Endometrial microvascular endothelial cells (primary cell): Measurements from ENCODE around the gene SDK1. TPM values are rescaled to one million over a fixed set of nuclear protein-coding genes. Genes with fewer than 3 reads are reported as not detected.
"Not testable (repeated sequence)": the region's sequence is repeated elsewhere in the genome, so short reads cannot be mapped to it uniquely, and the experiment has no call there.

Experiments
- in situ Hi-C: cut with HindIII; loops from 2 replicates; pipeline ENCODE4 v1.10.0; 2017; ENCODE audit warnings: low sequenced_read_pairs, low pct_unique_long_range_greater_than_20kb; ENCODE audit errors: inconsistent ontology term
- total RNA-seq: library from RNA; depleted of rRNA; stranded (reverse); fragments of >200 nt; gene quantifications from one replicate; pipeline ENCODE4 v1.2.3, GENCODE V29; 2015; ENCODE audit errors: inconsistent ontology term

SDK1 gene
- total RNA-seq, 1 donor from 2014 or later = 1.6 TPM

GRCh38 chr7:3941706-3942105, 640.7 kb downstream of the SDK1 start:
- in situ Hi-C loops = not testable (repeated sequence)

- in situ Hi-C loops = no loop called here
Measured at GRCh38 chr7:3942276-3942675, 641.2 kb downstream of the SDK1 start.

- in situ Hi-C loops = no loop called here
Measured at GRCh38 chr7:3942816-3943745, 642.0 kb downstream of the SDK1 start.

GRCh38 chr7:3943779-3944520, 642.9 kb downstream of the SDK1 start:
- in situ Hi-C loops = no loop called here

GRCh38 chr7:3949242-3949640, 648.2 kb downstream of the SDK1 start:
- in situ Hi-C loops = no loop called here

- in situ Hi-C loops = no loop called here
Measured at GRCh38 chr7:3950249-3950648, 649.2 kb downstream of the SDK1 start.

- in situ Hi-C loops = no loop called here
Measured at GRCh38 chr7:3951316-3952055, 650.4 kb downstream of the SDK1 start.

GRCh38 chr7:3953133-3953532, 652.1 kb downstream of the SDK1 start:
- in situ Hi-C loops = no loop called here

- in situ Hi-C loops = no loop called here
Measured at GRCh38 chr7:3953946-3954345, 652.9 kb downstream of the SDK1 start.

GRCh38 chr7:3955026-3955425, 654.0 kb downstream of the SDK1 start:
- in situ Hi-C loops = no loop called here

- in situ Hi-C loops = no loop called here
Measured at GRCh38 chr7:3955751-3956696, 655.0 kb downstream of the SDK1 start.

- in situ Hi-C loops = no loop called here
Measured at GRCh38 chr7:3956949-3957348, 655.9 kb downstream of the SDK1 start.

GRCh38 chr7:3957472-3958108, 656.5 kb downstream of the SDK1 start:
- in situ Hi-C loops = no loop called here

- in situ Hi-C loops = no loop called here
Measured at GRCh38 chr7:3958109-3958483, 657.0 kb downstream of the SDK1 start.

- in situ Hi-C loops = no loop called here
Measured at GRCh38 chr7:3959364-3959763, 658.3 kb downstream of the SDK1 start.

GRCh38 chr7:3960050-3960763, 659.2 kb downstream of the SDK1 start:
- in situ Hi-C loops = no loop called here

- in situ Hi-C loops = no loop called here
Measured at GRCh38 chr7:3960942-3961341, 659.9 kb downstream of the SDK1 start.
